GM12872 (cell line): ENCODE results near the gene ZFR2.

Experiments
- CTCF ChIP-seq: IDR thresholded peaks from 3 replicates; pipeline ENCODE4 v1.5.1; 2011; ENCODE audit warnings: low read depth, mild to moderate bottlenecking, low read length, moderate library complexity; ENCODE audit not compliant: insufficient read depth

ZFR2 gene

GRCh38 chr19:3790209-3790734 lies 78.6 kb downstream of the ZFR2 start:
- no peak for TF ChIP-seq CTCF

- no peak for TF ChIP-seq CTCF
Measured at GRCh38 chr19:3788996-3789778, 79.7 kb downstream of the ZFR2 start.

- no peak for TF ChIP-seq CTCF
Measured at GRCh38 chr19:3785938-3786824, 82.7 kb downstream of the ZFR2 start, which contains the start of gene MATK. Gene MATK (minus strand): TSS chr19:3786381. CDS start chr19:3785135, 1,246 bp downstream.

GRCh38 chr19:3785451-3785937 lies 83.3 kb downstream of the ZFR2 start:
- TF ChIP-seq CTCF: no peak

- no peak for TF ChIP-seq CTCF
Measured at GRCh38 chr19:3784607-3785450, 84.0 kb downstream of the ZFR2 start.

GRCh38 chr19:3783660-3784584 lies 84.9 kb downstream of the ZFR2 start:
- TF ChIP-seq CTCF: peak; percentile 38
